Lung (tissue), 12 donors: ENCODE measurements around the gene MRPL32. TPM values are rescaled to one million over a fixed set of nuclear protein-coding genes. Genes with fewer than 3 reads are reported as not detected.

Experiments
- ATAC-seq: fragments of 200-7000 bp; cut with Tn5 transposase; one replicate; pipeline ENCODE4 v1.9.1; 2020; ENCODE audit warnings: moderate number of reproducible peaks; ENCODE audit not compliant: insufficient read depth, low FRiP score
- DNase-seq, 3 donors: peaks; one replicate each; pipeline ENCODE4 v3.0.0-alpha.2; 2013 to 2017
- H3K27ac ChIP-seq, 2 donors: one replicate each; pipeline ENCODE4 v1.5.1; 2013; ENCODE audit warnings: mild to moderate bottlenecking in 2 of 2, moderate library complexity in 2 of 2, control low read depth in 1 of 2, inconsistent platforms in 1 of 2, low read depth in 1 of 2, low read length in 1 of 2
- H3K27me3 ChIP-seq, 3 donors: one replicate each; pipeline ENCODE4 v1.5.1; 2013; ENCODE audit warnings: low read length in 2 of 3; ENCODE audit not compliant: control insufficient read depth in 3 of 3, insufficient read depth in 3 of 3
- H3K36me3 ChIP-seq, 4 donors: one replicate each; pipeline ENCODE4 v1.5.1; 2013; ENCODE audit warnings: low read length in 4 of 4, mild to moderate bottlenecking in 1 of 4, moderate library complexity in 1 of 4; ENCODE audit not compliant: control insufficient read depth in 4 of 4, insufficient read depth in 4 of 4
- H3K4me1 ChIP-seq, 5 donors: one replicate each; pipeline ENCODE4 v1.5.1; 2013; ENCODE audit warnings: low read length in 5 of 5, mild to moderate bottlenecking in 2 of 5, moderate library complexity in 1 of 5; ENCODE audit not compliant: control insufficient read depth in 5 of 5, insufficient read depth in 5 of 5
- H3K4me3 ChIP-seq: one replicate; pipeline ENCODE4 v1.5.1; 2013; ENCODE audit warnings: mild to moderate bottlenecking, control low read depth, moderate library complexity
- H3K9ac ChIP-seq, 2 donors: one replicate each; pipeline ENCODE4 v1.5.1; 2013; ENCODE audit warnings: low read length in 2 of 2, control low read depth in 1 of 2; ENCODE audit not compliant: insufficient read depth in 1 of 2
- H3K9me3 ChIP-seq, 4 donors: one replicate each; pipeline ENCODE4 v1.5.1; 2013; ENCODE audit warnings: low read length in 3 of 4, mild to moderate bottlenecking in 1 of 4, moderate library complexity in 1 of 4; ENCODE audit not compliant: control insufficient read depth in 4 of 4, insufficient read depth in 3 of 4
- CTCF ChIP-seq: IDR thresholded peaks from 2 replicates; pipeline ENCODE4 v1.5.1; 2012; ENCODE audit warnings: mild to moderate bottlenecking; ENCODE audit errors: control extremely low read depth, extremely low read depth
- WGBS, 2 donors: extraction: QIAGEN DNeasy Blood & Tissue Kit; methylation state at CpG; one replicate each; pipeline ENCODE4 v1.1.7; 2013; 5-methylcytosine and 5-hydroxymethylcytosine counted together
- polyA plus RNA-seq, 2 donors: library from polyadenylated mRNA; stranded (reverse); fragments of 200-250 nt; gene quantifications; one replicate each; pipeline ENCODE4 v1.2.1, GENCODE V29; 2013
- total RNA-seq, 2 donors: library from RNA; depleted of rRNA in 1 of 2; stranded (reverse); fragments of >200 nt in 1 of 2; gene quantifications; one replicate each; pipeline ENCODE4 v1.2.1, GENCODE V29; 2014 to 2021
- donor health status: control.
- donor health status: control.
- donor health status: Bipolar disorder and iron deficiency.
- donor health status: healthy.
- donor health status: DM: yes; HTN: yes; CAD: no.

MRPL32 gene
- total and polyA plus RNA-seq, 4 donors = 34.4 to 111 (median 58.6) TPM

- 28 to 33% methylated on average over 4 of the region's 4 CpGs for WGBS, 2 donors
- TF ChIP-seq CTCF = no peak
- H3K27me3 ChIP-seq = peaks cover 0 to 3% (median 0%) of the 10 kb centered on the region in 3 donors
Measured at GRCh38 chr7:42945821-42946626, 13.8 kb downstream of the MRPL32 start.

GRCh38 chr7:42946627-42946950 lies 14.4 kb downstream of the MRPL32 start:
- no peak overlapping the region for H3K4me3 ChIP-seq
- no peaks in the 10 kb centered on the region for H3K4me1 ChIP-seq
- H3K9me3 ChIP-seq = no peaks in the 10 kb centered on the region
- H3K27ac ChIP-seq = no peak overlapping the region
- no peak for DNase-seq
- H3K9ac ChIP-seq = no peak overlapping the region
- no peaks in the 10 kb centered on the region for H3K36me3 ChIP-seq
- 94 to 100% methylated on average over 2 of the region's 2 CpGs for WGBS, 2 donors
- H3K27me3 ChIP-seq = peaks cover 0 to 3% (median 0%) of the 10 kb centered on the region in 3 donors
- no peak for ATAC-seq
- no peak for TF ChIP-seq CTCF

More at GRCh38 chr7:42945821-42946626, 13.8 kb downstream of the MRPL32 start:
- Histone ChIP-seq H3K9ac (no peak overlapping the region), H3K36me3 (no peaks in the 10 kb centered on the region), H3K9me3 (no peaks in the 10 kb centered on the region), H3K4me3 (no peak overlapping the region), H3K27ac (no peak overlapping the region), H3K4me1 (no peaks in the 10 kb centered on the region)
- DNase-seq (no peak), ATAC-seq (no peak)

GRCh38 chr7:42947521-42947920 lies 15.3 kb downstream of the MRPL32 start:
- no peak overlapping the region for H3K9ac ChIP-seq
- no peaks in the 10 kb centered on the region for H3K9me3 ChIP-seq
- no peaks in the 10 kb centered on the region for H3K36me3 ChIP-seq
- DNase-seq (no peak), ATAC-seq (no peak)
- no peak overlapping the region for H3K27ac ChIP-seq
- H3K4me1 ChIP-seq = no peaks in the 10 kb centered on the region
- no peak for TF ChIP-seq CTCF
- 75 to 83% methylated on average over 2 of the region's 2 CpGs for WGBS, 2 donors
- H3K27me3 ChIP-seq = peaks cover 0 to 3% (median 0%) of the 10 kb centered on the region in 3 donors
- H3K4me3 ChIP-seq = no peak overlapping the region
